KOPT-K1 (cell line): ENCODE measurements around the gene CLHC1.
"Not testable (repeated sequence)": the region's sequence is repeated elsewhere in the genome, so short reads cannot be mapped to it uniquely, and the experiment has no call there.

ENCODE experiments used
- H3K27ac ChIP-seq: fragments of 200-600 bp; sonication (generic); 2 replicates; pipeline ENCODE4 v1.5.1; 2016; ENCODE audit warnings: antibody characterized with exemption, mild to moderate bottlenecking, low read depth, low read length; ENCODE audit not compliant: poor library complexity, severe bottlenecking
- H3K36me3 ChIP-seq: fragments of 200-600 bp; sonication (generic); 2 replicates; pipeline ENCODE4 v1.5.1; 2017; ENCODE audit warnings: antibody characterized with exemption, mild to moderate bottlenecking, low read length, moderate library complexity; ENCODE audit not compliant: insufficient read depth
- H3K9me3 ChIP-seq: fragments of 200-600 bp; sonication (generic); 2 replicates; pipeline ENCODE4 v1.5.1; 2017; ENCODE audit warnings: antibody characterized with exemption, low read length, mild to moderate bottlenecking; ENCODE audit not compliant: insufficient read depth, poor library complexity, severe bottlenecking

CLHC1 gene

DNA sequence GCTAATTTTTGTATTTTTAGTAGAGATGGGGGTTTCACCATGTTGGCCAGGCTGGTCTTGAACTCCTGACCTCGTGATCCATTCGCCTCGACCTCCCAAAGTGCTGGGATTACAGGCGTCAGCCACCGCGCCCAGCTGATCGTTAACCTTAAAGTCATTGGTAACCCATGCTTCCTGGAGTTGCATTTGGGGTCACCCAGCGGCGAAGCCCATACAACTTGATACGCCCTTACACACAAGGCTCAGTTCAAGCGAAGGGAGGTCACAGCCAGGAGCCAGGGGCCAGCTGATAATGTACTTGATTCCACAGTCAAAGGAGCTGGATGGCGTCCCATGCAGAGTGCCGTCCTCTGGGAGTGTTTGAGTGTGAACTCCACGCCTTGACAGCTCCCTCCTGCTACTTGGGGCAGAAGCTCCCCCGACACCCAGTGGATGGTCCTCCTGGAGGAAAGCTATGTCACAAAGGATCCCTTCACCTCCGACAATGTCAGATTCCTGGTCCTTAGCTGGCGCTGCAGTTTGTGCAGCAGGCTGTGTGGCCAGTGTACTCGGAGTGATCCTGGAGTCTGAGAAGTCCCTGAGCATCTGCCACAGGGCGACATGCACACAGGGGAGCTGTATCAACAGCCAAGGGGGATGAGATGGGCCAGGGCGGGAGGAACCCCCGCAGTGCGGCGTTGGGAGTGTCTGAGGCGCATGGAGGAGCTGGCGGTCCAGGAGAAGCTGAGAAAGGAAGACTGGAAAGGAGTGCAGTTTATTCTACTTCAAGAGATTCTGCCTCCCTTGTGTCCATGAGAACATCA is 7.9 kb downstream of the CLHC1 start:
- H3K27ac ChIP-seq: no peak overlapping the region
- no peaks in the 10 kb centered on the region for H3K9me3 ChIP-seq

GRCh38 chr2:55213822-55214221 is 18.3 kb downstream of the CLHC1 start:
- H3K27ac ChIP-seq: no peak overlapping the region
- H3K9me3 ChIP-seq: no peaks in the 10 kb centered on the region
- H3K36me3 ChIP-seq: 0 out of 2 replicates have a peak, but pooled peaks cover 3% of the 10 kb centered on the region

More for the DNA sequence above, 7.9 kb downstream of the CLHC1 start:
- H3K36me3 ChIP-seq: peaks cover 22% of the 10 kb centered on the region; the same call in 1 of the 2 replicates

DNA sequence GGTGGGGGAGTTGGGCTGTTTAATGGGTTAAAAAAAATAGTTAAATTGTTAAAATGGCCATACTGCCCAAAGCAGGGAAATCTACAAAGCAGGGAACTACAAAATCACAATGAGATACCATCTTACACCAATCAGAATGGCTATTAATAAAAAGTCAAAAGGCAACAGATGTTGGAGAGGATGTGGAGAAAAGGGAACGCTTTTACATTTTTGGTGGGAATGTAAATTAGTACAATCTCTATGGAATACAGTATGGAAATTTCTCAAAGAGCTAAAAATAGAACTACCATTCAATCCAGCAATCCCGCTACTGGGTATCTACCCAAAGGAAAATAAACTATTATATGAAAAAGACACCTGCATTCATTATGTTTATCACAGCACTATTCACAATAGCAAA is 27.1 kb downstream of the CLHC1 start:
- H3K9me3 ChIP-seq: peaks cover 15% of the 10 kb centered on the region
- no peak overlapping the region for H3K27ac ChIP-seq
- peaks cover 21% of the 10 kb centered on the region for H3K36me3 ChIP-seq

DNA sequence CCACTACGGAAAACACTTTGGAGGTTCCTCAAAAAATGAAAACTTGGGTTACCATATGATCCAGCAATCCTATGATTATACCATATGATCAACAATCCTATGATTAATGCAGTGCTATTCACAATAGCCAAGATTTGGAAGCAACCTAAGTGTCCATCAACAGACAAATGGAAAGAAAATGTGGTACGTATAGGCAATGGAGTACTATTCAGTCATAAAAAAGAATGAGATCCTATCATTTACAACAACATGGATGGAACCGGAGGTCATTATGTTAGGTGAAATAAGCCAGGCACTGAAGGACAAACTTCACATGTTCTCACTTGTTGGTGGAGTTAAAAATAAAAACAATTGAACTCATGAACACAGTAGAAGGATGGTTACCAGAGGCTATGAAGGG is 27.6 kb downstream of the CLHC1 start:
- H3K36me3 ChIP-seq: peaks cover 24% of the 10 kb centered on the region
- H3K27ac ChIP-seq: no peak overlapping the region
- peaks cover 18% of the 10 kb centered on the region for H3K9me3 ChIP-seq

DNA sequence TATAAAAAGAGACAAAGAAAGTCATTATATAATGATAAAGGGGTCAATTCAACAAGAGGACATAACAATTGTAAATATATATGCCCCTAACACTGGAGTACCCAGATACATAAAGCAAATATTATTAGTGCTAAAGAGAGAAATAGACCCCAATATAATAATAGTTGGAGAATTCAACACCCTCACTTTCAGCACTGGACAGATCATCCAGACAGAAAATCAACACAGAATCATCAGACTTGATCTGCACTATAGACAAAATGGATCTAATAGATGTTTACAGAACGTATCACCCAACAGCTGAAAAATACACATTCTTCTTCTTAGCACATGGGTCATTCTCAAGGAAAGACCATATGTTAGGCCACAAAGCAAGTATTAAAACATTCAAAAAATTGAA is 31.7 kb downstream of the CLHC1 start:
- Histone ChIP-seq H3K27ac (no peak overlapping the region), H3K9me3 (peaks cover 18% of the 10 kb centered on the region), H3K36me3 (peaks cover 43% of the 10 kb centered on the region)

- Histone ChIP-seq H3K36me3 (peaks cover 44% of the 10 kb centered on the region), H3K9me3 (peaks cover 21% of the 10 kb centered on the region), H3K27ac (no peak overlapping the region)
Observed at GRCh38 chr2:55196526-55196925, 35.6 kb downstream of the CLHC1 start.

DNA sequence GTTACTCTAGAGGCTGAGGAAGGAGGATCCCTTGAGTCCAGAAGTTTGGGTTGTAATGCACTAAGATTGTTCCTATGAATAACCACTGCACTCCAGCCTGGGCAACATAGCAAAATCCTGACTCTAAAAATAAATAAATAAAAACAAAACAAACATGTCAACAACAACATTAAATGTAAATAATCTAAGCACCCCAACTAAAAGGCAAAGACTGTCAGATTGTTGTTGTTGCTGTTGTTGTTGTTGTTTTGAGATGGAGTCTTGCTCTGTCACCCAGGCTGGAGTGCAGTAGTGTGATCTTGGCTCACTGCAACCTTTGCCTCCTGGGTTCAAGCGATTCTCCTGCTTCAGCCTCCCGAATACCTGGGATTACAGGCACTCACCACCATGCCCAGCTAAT is 40.2 kb downstream of the CLHC1 start:
- Histone ChIP-seq H3K36me3 (peaks cover 24% of the 10 kb centered on the region), H3K9me3 (peaks cover 11% of the 10 kb centered on the region)

GRCh38 chr2:55186837-55187236 is 45.3 kb downstream of the CLHC1 start:
- not testable (repeated sequence) for H3K9me3 ChIP-seq, H3K36me3 ChIP-seq, H3K27ac ChIP-seq

More for the DNA sequence above, 40.2 kb downstream of the CLHC1 start:
- not testable (repeated sequence) for H3K27ac ChIP-seq

- no peak overlapping the region for H3K27ac ChIP-seq
- H3K36me3 ChIP-seq: no peaks in the 10 kb centered on the region
- no peaks in the 10 kb centered on the region for H3K9me3 ChIP-seq
Observed at GRCh38 chr2:55180374-55180773, 51.7 kb downstream of the CLHC1 start.

- H3K9me3 ChIP-seq: no peaks in the 10 kb centered on the region
- no peak overlapping the region for H3K27ac ChIP-seq
- H3K36me3 ChIP-seq: no peaks in the 10 kb centered on the region
Observed at GRCh38 chr2:55176094-55176415, 56.0 kb downstream of the CLHC1 start.

DNA sequence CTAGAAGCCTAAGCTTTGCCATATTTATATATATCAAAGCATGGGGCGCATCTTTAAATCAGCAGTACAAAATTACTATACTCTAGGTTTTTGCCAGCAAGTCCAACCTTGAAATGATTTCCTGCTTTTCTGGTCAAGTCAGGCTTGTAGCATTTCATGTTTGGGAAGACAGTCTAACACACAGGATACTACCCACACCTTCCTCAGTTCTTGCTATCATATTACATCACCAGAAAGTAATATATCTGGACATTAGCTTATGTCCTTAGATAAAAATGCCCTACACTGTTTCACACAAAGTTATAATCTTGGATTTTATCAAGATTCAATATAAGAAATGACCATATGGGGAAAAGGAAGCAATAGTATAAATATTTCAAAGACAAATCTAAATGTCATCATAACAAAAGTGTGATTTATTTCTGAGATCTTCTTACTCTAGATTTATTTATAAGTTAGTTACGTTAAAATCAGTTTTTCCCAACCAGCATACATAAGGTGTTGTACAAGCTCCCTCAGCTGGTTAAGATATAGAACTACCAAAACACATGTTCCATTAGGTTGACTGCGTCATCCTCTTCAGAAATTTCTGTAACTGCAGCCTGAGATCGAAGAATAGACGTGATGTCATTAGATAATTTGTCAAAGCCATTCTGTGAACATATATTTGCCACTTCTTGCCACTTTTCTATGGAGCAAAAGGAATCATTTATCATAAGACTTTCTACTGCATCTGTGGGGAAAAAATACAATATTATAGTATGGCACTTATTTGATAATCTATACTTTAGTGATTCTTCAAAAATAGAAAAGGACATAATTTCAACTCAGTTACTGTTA is 56.6 kb downstream of the CLHC1 start:
- Histone ChIP-seq H3K36me3 (no peaks in the 10 kb centered on the region), H3K27ac (no peak overlapping the region), H3K9me3 (no peaks in the 10 kb centered on the region)

- no peaks in the 10 kb centered on the region for H3K36me3 ChIP-seq
- H3K9me3 ChIP-seq: no peaks in the 10 kb centered on the region
- H3K27ac ChIP-seq: no peak overlapping the region
Observed at GRCh38 chr2:55173438-55174054, 58.5 kb downstream of the CLHC1 start.

GRCh38 chr2:55169915-55170314 is 62.2 kb downstream of the CLHC1 start:
- no peaks in the 10 kb centered on the region for H3K36me3 ChIP-seq
- no peak overlapping the region for H3K27ac ChIP-seq
- H3K9me3 ChIP-seq: no peaks in the 10 kb centered on the region

DNA sequence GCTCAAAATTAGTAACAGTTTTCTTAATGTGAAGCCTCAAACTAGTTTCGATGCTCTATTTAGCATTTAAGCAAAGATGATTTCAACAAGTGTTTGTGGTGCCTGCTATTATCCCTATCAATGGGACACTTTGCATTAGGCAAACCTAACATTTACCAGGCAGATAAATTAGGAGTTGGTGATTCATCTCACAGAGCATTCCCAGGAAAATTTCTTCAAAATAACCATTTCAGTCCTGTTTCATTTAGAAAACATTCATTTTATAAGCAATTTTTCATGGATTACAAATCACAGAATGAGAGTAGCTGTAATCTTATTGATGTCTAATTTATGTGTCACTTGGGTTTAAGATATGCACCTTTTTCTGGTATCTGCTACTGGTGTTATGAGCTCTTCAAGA is 62.7 kb downstream of the CLHC1 start:
- H3K27ac ChIP-seq: no peak overlapping the region
- no peaks in the 10 kb centered on the region for H3K36me3 ChIP-seq
- no peaks in the 10 kb centered on the region for H3K9me3 ChIP-seq
